ENCODE data around the gene SUCLG2. TPM values are rescaled to one million over a fixed set of nuclear protein-coding genes. Genes with fewer than 3 reads are reported as not detected.

The SUCLG2 gene
- total and polyA plus RNA-seq, 10 of the 15 experiments (the other 5 are each of a cell fraction or from before 2014, with no cell fraction given) = 17.8 to 50.9 (median 37.2) TPM

DNA sequence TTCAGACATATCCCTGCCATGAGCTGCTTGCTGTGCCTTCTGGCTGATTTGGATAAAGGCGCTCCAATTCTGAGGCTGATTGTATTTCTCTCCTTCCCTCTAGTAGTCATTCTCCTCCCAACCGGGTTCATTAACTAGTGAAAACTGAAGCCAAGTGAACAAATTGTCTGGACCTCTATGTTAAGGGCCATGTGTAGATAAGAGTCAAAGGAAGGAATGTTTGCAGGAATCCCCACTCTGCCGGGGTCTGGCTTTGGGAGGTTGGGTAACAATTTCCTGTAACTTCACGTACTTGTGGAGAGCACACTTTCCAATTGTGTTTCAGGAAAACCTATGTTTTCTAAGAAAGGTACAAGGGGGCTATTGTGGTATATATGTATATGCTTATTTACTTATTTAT lies 38.2 kb upstream of the SUCLG2 start:
- TF ChIP-seq BCL11A (IDR thresholded peaks at IDR 0.05; ENCODE audit: low read depth, low read length) (no peak), GABPA (IDR thresholded peaks at IDR 0.05; ENCODE audit: low read depth) (no peak), HSF1 (IDR thresholded peaks at IDR 0.05; ENCODE audit: low read depth, low read length) (no peak), RELA (IDR thresholded peaks at IDR 0.05; ENCODE audit: borderline replicate concordance, partially characterized antibody) (no peak), ESRRA (IDR thresholded peaks at IDR 0.05; ENCODE audit: low read length) (no peak), LARP7 (IDR thresholded peaks at IDR 0.05) (no peak), BHLHE40 (IDR thresholded peaks at IDR 0.05; ENCODE audit: borderline replicate concordance in 1 of 2, low read depth in 2 of 2, low read length in 1 of 2) (no peak)
- TF ChIP-seq, protein P1, sequence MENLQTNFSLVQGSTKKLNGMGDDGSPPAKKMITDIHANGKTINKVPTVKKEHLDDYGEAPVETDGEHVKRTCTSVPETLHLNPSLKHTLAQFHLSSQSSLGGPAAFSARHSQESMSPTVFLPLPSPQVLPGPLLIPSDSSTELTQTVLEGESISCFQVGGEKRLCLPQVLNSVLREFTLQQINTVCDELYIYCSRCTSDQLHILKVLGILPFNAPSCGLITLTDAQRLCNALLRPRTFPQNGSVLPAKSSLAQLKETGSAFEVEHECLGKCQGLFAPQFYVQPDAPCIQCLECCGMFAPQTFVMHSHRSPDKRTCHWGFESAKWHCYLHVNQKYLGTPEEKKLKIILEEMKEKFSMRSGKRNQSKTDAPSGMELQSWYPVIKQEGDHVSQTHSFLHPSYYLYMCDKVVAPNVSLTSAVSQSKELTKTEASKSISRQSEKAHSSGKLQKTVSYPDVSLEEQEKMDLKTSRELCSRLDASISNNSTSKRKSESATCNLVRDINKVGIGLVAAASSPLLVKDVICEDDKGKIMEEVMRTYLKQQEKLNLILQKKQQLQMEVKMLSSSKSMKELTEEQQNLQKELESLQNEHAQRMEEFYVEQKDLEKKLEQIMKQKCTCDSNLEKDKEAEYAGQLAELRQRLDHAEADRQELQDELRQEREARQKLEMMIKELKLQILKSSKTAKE (IDR thresholded peaks at IDR 0.05; ENCODE audit: low read depth, poor library complexity, severe bottlenecking) = no peak
- TF ChIP-seq, protein P2, sequence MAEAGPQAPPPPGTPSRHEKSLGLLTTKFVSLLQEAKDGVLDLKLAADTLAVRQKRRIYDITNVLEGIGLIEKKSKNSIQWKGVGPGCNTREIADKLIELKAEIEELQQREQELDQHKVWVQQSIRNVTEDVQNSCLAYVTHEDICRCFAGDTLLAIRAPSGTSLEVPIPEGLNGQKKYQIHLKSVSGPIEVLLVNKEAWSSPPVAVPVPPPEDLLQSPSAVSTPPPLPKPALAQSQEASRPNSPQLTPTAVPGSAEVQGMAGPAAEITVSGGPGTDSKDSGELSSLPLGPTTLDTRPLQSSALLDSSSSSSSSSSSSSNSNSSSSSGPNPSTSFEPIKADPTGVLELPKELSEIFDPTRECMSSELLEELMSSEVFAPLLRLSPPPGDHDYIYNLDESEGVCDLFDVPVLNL (IDR thresholded peaks at IDR 0.05; ENCODE audit: low read depth, low read length) = no peak
- Histone ChIP-seq H3K79me2 (ENCODE audit: control insufficient read depth, insufficient read depth, low read length) (no peaks in the 10 kb centered on the region), H3K9ac (ENCODE audit: control insufficient read depth, insufficient read depth, low read length) (no peak overlapping the region), H3K36me3 (ENCODE audit: control insufficient read depth in 2 of 2, insufficient read depth in 2 of 2, low read length in 1 of 2) (no peaks in the 10 kb centered on the region), H3K27me3 (replicated peaks in 1 of 2; ENCODE audit: control insufficient read depth in 2 of 2, insufficient read depth in 2 of 2, low read length in 1 of 2) (no peaks in the 10 kb centered on the region), H4K20me1 (ENCODE audit: control insufficient read depth, insufficient read depth) (no peaks in the 10 kb centered on the region), H3K4me3 (no peak overlapping the region), H2AFZ (ENCODE audit: control insufficient read depth, low read depth, low read length) (no peak overlapping the region), H3K4me2 (ENCODE audit: control insufficient read depth, insufficient read depth) (no peak overlapping the region), H3K9me3 (replicated peaks; ENCODE audit: control insufficient read depth, insufficient read depth, low read length) (no peaks in the 10 kb centered on the region), H3K4me1 (ENCODE audit: control insufficient read depth, insufficient read depth, low read length) (no peaks in the 10 kb centered on the region), H3K27ac (ENCODE audit: control insufficient read depth, insufficient read depth) (no peak overlapping the region)
- ATAC-seq = no peak
- POLR2A ChIA-PET = no interaction called here
- DNase-seq (ENCODE audit: low read depth, low spot score) = no peak
- in situ Hi-C loops (cut with MboI) (no loop called here), intact Hi-C loops (cut with micrococcal nuclease; ENCODE audit: unreplicated experiment) (no loop called here)
- FAIRE-seq = no peak
- CTCF ChIA-PET = no interaction called here
- WGBS (ENCODE audit: insufficient coverage, insufficient replicate concordance, low lambda C conversion rate, missing lambda C conversion rate) = 59% methylated on average over 4 of the region's 4 CpGs
- RAD21 ChIA-PET (ENCODE audit: unreplicated experiment) = no interaction called here
- no TSS peak for BruUV-seq (replicated peaks)
- SMC1A ChIA-PET (ENCODE audit: uncharacterized antibody, unreplicated experiment) = no interaction called here
